Naive B cell (primary cell): ENCODE results near the gene TOPBP1. TPM values are rescaled to one million over a fixed set of nuclear protein-coding genes. Genes with fewer than 3 reads are reported as not detected.
"Not testable (repeated sequence)": the region's sequence is repeated elsewhere in the genome, so short reads cannot be mapped to it uniquely, and the experiment has no call there.

Experiments used
- ATAC-seq, 2 donors: fragments of 150-1000 bp; cut with Tn5 transposase; 2 replicates each; pipeline ENCODE4 v1.10.0; 2021; ENCODE audit warnings: low read depth in 2 of 2, mild to moderate bottlenecking in 2 of 2, moderate library complexity in 2 of 2
- DNase-seq: peaks from one replicate; pipeline ENCODE4 v3.0.0; 2022
- H3K27ac Mint-ChIP-seq, 6 donors: one replicate each; pipeline ENCODE4 v1.8.0; 2020 to 2022; ENCODE audit warnings: mild to moderate bottlenecking in 6 of 6, mixed read lengths in 6 of 6, moderate library complexity in 5 of 6, inconsistent platforms in 2 of 6
- H3K27me3 Mint-ChIP-seq, 3 donors: one replicate each; pipeline ENCODE4 v1.8.0; 2021 to 2022; ENCODE audit warnings: mixed read lengths in 3 of 3, mild to moderate bottlenecking in 1 of 3
- H3K36me3 Mint-ChIP-seq, 2 donors: one replicate each; pipeline ENCODE4 v1.8.0; 2020 to 2022; ENCODE audit warnings: mixed read lengths in 2 of 2, inconsistent platforms in 1 of 2, mild to moderate bottlenecking in 1 of 2
- H3K4me1 Mint-ChIP-seq, 3 donors: one replicate each; pipeline ENCODE4 v1.8.0; 2020 to 2022; ENCODE audit warnings: mixed read lengths in 3 of 3, inconsistent platforms in 1 of 3, mild to moderate bottlenecking in 1 of 3, moderate library complexity in 1 of 3
- H3K4me3 Mint-ChIP-seq, 8 donors: one replicate each; pipeline ENCODE4 v1.8.0; 2020 to 2022; ENCODE audit warnings: mild to moderate bottlenecking in 8 of 8, mixed read lengths in 8 of 8, moderate library complexity in 8 of 8, inconsistent platforms in 2 of 8
- H3K9me3 Mint-ChIP-seq, 7 donors: one replicate each; pipeline ENCODE4 v1.8.0; 2020 to 2022; ENCODE audit warnings: mixed read lengths in 7 of 7, mild to moderate bottlenecking in 5 of 7, inconsistent platforms in 2 of 7, moderate library complexity in 1 of 7
- polyA plus RNA-seq, 6 donors: library from polyadenylated mRNA; unstranded; fragments of 300-500 nt; fragmentation: Illumina TruSeq; gene quantifications; one replicate each; pipeline ENCODE4 v1.2.3, GENCODE V29; 2021; ENCODE audit warnings: low read depth in 6 of 6

TOPBP1 gene
- polyA plus RNA-seq, 6 donors from 2014 or later = 1.6 to 20.8 (median 11.9) TPM

DNA sequence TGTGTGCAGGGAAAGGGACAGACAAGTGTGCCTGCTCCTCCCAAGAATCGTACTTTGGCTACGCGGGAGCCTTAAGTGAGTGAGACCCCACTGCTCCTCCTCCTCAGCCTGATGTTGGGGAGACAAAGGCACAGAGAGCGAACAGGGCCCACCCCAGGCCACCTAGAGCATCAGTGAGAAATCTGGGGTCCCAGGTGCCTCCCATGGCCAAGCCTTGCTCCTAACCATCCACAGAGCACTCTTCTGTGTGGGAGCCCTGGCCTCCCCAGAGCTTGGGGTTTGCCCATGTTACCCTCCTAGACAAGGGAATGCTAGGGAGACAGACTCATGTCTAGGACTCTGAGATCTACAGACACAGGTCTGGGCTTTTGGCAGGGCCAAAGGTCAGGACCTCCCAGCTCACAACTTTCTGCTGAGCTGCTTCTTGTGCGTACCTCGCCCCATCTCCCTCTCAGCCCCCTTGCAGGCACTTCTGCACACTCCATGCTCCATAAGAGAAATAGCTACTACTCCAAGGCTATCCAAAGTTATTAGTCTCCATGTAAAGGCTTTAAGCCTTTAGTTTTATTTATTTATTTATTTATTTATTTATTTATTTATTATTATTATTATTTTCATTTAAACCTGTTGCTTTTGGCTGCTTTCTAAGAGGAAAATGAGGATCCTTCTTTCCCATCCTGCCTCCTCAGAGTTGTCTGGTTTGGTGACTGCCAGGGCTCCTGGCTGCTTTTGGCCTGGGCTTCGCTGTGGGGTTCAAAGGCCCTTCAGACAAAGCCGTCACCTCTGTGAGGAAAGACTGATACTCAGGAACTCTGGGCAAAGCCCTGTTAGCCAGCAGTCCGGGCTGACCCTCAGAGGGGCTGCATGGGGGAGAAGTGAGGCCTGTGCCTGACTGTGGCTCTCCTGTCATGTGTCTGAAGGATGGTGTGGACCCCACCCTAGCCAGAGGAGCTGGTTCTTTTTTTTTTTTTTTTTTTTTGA lies 32.8 kb upstream of the TOPBP1 start:
- no peak overlapping the region for H3K27ac Mint-ChIP-seq
- peaks cover under 1 to 5% (median 2%) of the 10 kb centered on the region in 3 donors for H3K27me3 Mint-ChIP-seq
- no peak for ATAC-seq
- peaks cover 0 to 8% of the 10 kb centered on the region in 2 donors for H3K36me3 Mint-ChIP-seq
- H3K4me1 Mint-ChIP-seq = no peaks in the 10 kb centered on the region
- H3K9me3 Mint-ChIP-seq = peaks cover 0 to 18% (median 7%) of the 10 kb centered on the region in 7 donors
- DNase-seq = no peak
- no peak overlapping the region for H3K4me3 Mint-ChIP-seq

GRCh38 chr3:133693821-133694220 lies 32.1 kb upstream of the TOPBP1 start:
- H3K36me3 Mint-ChIP-seq = peaks cover 0 to 8% of the 10 kb centered on the region in 2 donors
- H3K4me3 Mint-ChIP-seq = no peak overlapping the region
- H3K27ac Mint-ChIP-seq = no peak overlapping the region
- no peak for DNase-seq
- H3K9me3 Mint-ChIP-seq = peaks cover 0 to 18% (median 5%) of the 10 kb centered on the region in 7 donors
- H3K27me3 Mint-ChIP-seq = peaks cover 0 to 5% (median 0%) of the 10 kb centered on the region in 3 donors
- ATAC-seq = no peak
- H3K4me1 Mint-ChIP-seq = no peaks in the 10 kb centered on the region

DNA sequence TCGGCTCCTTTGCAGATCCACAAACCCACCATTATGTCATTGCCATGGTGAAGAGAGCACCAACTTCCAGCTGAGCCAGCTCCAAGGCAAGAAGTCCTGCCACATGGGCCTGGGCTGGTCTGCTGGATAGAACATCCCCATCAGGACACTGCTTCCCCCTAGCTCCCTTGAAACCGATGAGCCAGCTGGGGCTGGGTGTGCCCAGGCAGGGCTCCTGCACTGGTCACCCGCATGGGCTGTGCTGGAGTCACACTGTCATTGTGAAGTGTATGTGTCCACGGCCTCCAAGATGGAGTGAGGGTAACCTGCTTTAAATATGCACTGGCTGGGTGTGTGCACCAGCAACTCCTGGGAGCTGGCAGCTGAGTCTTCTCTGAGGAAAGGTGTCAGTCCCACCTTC lies 31.0 kb upstream of the TOPBP1 start:
- no peaks in the 10 kb centered on the region for H3K36me3 Mint-ChIP-seq
- H3K27me3 Mint-ChIP-seq = peaks cover under 1 to 6% (median 5%) of the 10 kb centered on the region in 3 donors
- ATAC-seq = no peak
- H3K4me1 Mint-ChIP-seq = no peaks in the 10 kb centered on the region
- H3K27ac Mint-ChIP-seq = no peak overlapping the region
- no peak for DNase-seq
- no peak overlapping the region for H3K4me3 Mint-ChIP-seq
- peaks cover 0 to 7% (median under 1%) of the 10 kb centered on the region in 7 donors for H3K9me3 Mint-ChIP-seq

GRCh38 chr3:133691273-133692107 lies 29.7 kb upstream of the TOPBP1 start:
- Mint-ChIP-seq H3K27me3 (peaks cover 8 to 13% (median 11%) of the 10 kb centered on the region in 3 donors), H3K9me3 (peaks cover 0 to 4% (median 0%) of the 10 kb centered on the region in 7 donors), H3K36me3 (no peaks in the 10 kb centered on the region), H3K27ac (peak overlapping the region in 1 of 6 donors; percentile 22), H3K4me1 (no peaks in the 10 kb centered on the region), H3K4me3 (no peak overlapping the region)
- ATAC-seq (no peak), DNase-seq (no peak)

- H3K4me3 Mint-ChIP-seq, ATAC-seq, H3K27ac Mint-ChIP-seq, H3K36me3 Mint-ChIP-seq, DNase-seq: not testable (repeated sequence)
- Mint-ChIP-seq H3K9me3 (peaks cover 0 to 13% (median 6%) of the 10 kb centered on the region in 7 donors), H3K4me1 (peaks cover 0 to 14% (median 12%) of the 10 kb centered on the region in 3 donors), H3K27me3 (peaks cover 60 to 86% (median 62%) of the 10 kb centered on the region in 3 donors)
Observed at GRCh38 chr3:133677993-133678392, 16.3 kb upstream of the TOPBP1 start.

DNA sequence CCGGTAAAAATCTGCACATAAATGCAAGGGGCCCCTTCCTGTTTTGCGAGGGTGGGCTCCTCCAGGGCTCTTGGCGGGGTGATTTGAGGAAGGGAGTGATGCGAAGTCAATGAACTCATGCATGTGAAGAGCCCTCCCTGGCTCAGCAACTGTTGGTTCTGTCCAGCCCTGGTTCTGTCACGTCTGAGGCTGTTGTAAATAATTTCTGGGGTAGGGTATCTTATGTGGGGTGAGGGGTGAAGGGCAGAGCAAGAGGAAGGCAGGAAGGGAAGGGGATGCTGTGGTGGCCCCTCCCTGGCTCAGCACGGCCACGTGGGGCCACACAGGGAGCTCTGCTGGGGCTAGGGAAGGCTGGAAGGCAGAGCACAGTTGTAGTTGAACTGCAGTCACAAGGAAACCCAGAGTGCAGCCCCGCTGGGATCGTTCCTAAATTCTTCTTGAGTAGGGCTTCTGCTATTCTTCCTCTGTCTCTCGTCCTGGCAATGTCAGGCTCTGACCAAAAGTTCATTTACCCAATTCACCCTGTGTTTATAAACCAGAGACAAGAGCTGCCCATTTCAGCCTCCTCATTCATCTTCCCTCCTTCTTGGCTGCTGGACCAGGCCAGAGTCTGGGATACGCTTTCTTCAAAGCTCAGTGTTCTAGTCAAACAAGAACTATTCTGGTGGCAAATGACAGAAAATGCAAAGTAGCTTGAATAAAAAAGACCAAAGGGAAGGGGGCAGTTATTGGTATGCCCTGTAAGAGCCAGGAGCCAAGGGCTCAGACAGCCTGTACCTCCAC lies 14.8 kb upstream of the TOPBP1 start:
- no peak for ATAC-seq
- H3K9me3 Mint-ChIP-seq = peaks cover 0 to 8% (median 6%) of the 10 kb centered on the region in 7 donors
- H3K27me3 Mint-ChIP-seq = peaks cover 58 to 86% (median 63%) of the 10 kb centered on the region in 3 donors
- H3K4me3 Mint-ChIP-seq = no peak overlapping the region
- no peak overlapping the region for H3K27ac Mint-ChIP-seq
- H3K36me3 Mint-ChIP-seq = no peaks in the 10 kb centered on the region
- DNase-seq = no peak
- peaks cover 0 to 14% (median 12%) of the 10 kb centered on the region in 3 donors for H3K4me1 Mint-ChIP-seq

- Mint-ChIP-seq H3K4me3 (no peak overlapping the region), H3K36me3 (no peaks in the 10 kb centered on the region), H3K27ac (no peak overlapping the region), H3K4me1 (peaks cover 0 to 14% (median 12%) of the 10 kb centered on the region in 3 donors), H3K9me3 (peaks cover 0 to 8% (median 6%) of the 10 kb centered on the region in 7 donors), H3K27me3 (peaks cover 59 to 82% (median 66%) of the 10 kb centered on the region in 3 donors)
- ATAC-seq = no peak
- no peak for DNase-seq
Observed at GRCh38 chr3:133675631-133676335, 14.0 kb upstream of the TOPBP1 start.

DNA sequence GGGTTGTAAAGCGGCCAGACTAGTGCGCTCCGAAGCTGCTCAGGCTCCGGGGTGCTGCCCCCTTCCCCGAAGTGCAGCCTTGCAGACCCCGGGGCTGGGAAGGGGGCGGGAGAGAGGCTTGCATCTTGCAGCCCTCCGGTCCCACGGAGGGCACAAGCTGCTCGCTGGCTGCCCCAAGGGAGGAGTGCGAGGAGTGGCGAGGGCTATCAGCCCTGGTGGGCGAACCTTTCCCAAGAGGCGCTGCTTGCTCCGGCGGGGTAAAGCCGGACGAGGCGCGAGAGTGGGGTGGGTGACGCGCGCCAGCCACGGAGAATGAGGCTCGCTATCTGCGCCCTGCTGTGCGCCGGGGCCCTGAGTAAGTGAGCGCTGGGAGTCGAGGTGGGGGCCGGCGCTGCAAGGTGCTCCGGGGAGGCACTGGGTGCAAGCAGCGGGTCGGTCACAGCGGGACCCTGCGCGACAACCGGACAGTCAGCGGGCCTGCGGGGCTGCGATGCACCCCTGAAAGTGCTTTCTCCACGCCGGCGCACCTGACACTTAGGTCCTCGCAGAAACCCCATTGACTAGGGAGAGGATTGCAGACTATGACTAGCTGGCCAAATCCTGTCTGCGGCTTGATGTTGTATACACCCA lies 12.7 kb upstream of the TOPBP1 start:
- peak overlapping the region in 2 of 8 donors; percentile 8 to 49 for H3K4me3 Mint-ChIP-seq
- H3K27me3 Mint-ChIP-seq = peaks cover 57 to 77% (median 69%) of the 10 kb centered on the region in 3 donors
- peaks cover 0 to 8% (median 6%) of the 10 kb centered on the region in 7 donors for H3K9me3 Mint-ChIP-seq
- DNase-seq = no peak
- no peak overlapping the region for H3K27ac Mint-ChIP-seq
- peaks cover 0 to 4% of the 10 kb centered on the region in 2 donors for H3K36me3 Mint-ChIP-seq
- peaks cover 0 to 14% (median 12%) of the 10 kb centered on the region in 3 donors for H3K4me1 Mint-ChIP-seq
- no peak for ATAC-seq

DNA sequence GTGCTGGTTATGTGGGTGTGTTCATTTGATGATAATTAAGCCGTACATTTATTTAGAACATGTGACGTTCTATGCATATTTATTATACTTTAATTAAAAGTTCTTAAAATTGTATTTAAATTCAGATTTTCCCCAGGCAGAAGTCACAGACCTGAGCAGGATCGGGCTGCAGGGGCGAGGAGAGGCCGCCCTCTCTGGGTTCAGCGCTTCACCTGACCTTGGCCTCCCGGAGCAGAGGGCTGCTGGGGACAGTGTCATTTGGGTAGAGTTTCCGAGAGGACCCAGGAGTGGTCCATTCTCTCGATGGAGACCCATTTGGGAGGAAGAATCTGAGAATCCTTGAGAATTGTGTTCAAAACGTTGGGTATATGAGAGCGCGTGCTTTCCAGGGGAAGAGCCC lies 12.0 kb upstream of the TOPBP1 start:
- DNase-seq = no peak
- H3K27ac Mint-ChIP-seq = no peak overlapping the region
- peaks cover 0 to 4% of the 10 kb centered on the region in 2 donors for H3K36me3 Mint-ChIP-seq
- peaks cover 53 to 77% (median 72%) of the 10 kb centered on the region in 3 donors for H3K27me3 Mint-ChIP-seq
- ATAC-seq = no peak
- H3K9me3 Mint-ChIP-seq = peaks cover 0 to 8% (median 6%) of the 10 kb centered on the region in 7 donors
- no peak overlapping the region for H3K4me3 Mint-ChIP-seq
- H3K4me1 Mint-ChIP-seq = peaks cover 0 to 14% (median 12%) of the 10 kb centered on the region in 3 donors

DNA sequence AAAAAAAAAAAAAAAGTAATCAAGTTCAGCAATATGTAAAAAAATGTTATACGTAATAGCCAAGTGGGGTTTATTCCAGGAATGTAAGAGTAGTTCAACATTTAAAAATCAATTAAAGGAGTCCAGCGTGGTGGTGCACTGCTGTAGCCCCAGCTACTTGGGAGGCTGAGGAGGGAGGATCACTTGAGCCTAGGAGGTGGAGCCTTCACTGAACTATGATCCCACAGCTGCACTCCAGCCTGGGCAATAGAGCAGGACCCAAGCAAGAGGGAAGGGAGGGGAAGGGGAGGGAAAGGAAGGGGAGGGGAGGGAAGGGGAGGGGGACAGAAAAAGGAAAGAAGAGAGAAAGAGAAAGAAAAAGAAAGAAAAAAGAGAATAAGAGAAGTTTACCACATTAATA lies 10.7 kb upstream of the TOPBP1 start:
- H3K9me3 Mint-ChIP-seq = no peaks in the 10 kb centered on the region
- peaks cover 48 to 72% (median 67%) of the 10 kb centered on the region in 3 donors for H3K27me3 Mint-ChIP-seq
- H3K36me3 Mint-ChIP-seq = peaks cover 0 to 4% of the 10 kb centered on the region in 2 donors
- no peak overlapping the region for H3K4me3 Mint-ChIP-seq
- H3K4me1 Mint-ChIP-seq = peaks cover 0 to 14% (median 12%) of the 10 kb centered on the region in 3 donors
- no peak overlapping the region for H3K27ac Mint-ChIP-seq
- no peak for DNase-seq
- no peak for ATAC-seq

DNA sequence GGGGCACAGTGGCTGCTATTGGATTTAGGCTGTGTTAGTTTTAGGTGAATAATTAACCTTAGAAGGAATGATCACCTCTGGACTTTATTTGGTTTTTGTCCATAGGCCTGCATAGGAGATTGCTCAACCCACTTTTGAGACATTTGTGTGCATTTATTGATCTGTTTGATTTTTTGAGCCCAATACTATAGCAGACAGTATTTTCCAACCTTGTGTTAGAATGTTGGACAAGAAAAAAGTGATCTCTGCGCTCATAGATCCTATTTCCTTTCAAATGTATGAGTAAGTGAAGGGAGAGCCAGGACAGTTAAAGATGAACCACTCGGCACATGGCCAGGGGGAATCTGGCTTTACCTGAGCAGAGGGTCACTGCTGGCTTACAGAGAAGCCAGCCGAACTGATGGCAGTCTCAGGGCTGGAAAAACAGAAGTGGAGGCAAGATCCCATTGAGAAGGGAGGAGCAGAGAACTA lies 8.8 kb upstream of the TOPBP1 start:
- DNase-seq (no peak), ATAC-seq (no peak)
- Mint-ChIP-seq H3K27ac (no peak overlapping the region), H3K4me1 (peaks cover 0 to 8% (median 5%) of the 10 kb centered on the region in 3 donors), H3K9me3 (no peaks in the 10 kb centered on the region), H3K4me3 (no peak overlapping the region), H3K36me3 (peaks cover 0 to 4% of the 10 kb centered on the region in 2 donors), H3K27me3 (peaks cover 38 to 56% (median 51%) of the 10 kb centered on the region in 3 donors)
